Uterus (tissue), 4 donors: ENCODE data around the gene NOSTRIN. TPM values are rescaled to one million over a fixed set of nuclear protein-coding genes. Genes with fewer than 3 reads are reported as not detected.

Experiments used
- DNase-seq, 2 donors: peaks; one replicate each; pipeline ENCODE4 v3.0.0-alpha.2; 2019 to 2020
- H3K27ac ChIP-seq, 2 donors: fragments of 200-600 bp; sonication (generic); 1 replicate in 1 of 2; 2 replicates in 1 of 2; pipeline ENCODE4 v1.5.1; 2016 to 2018
- H3K27me3 ChIP-seq, 2 donors: fragments of 200-600 bp; sonication (generic); one replicate each; pipeline ENCODE4 v1.5.1; 2018 to 2019; ENCODE audit warnings: control low read depth in 1 of 2
- H3K36me3 ChIP-seq, 2 donors: fragments of 200-600 bp; sonication (generic); one replicate each; pipeline ENCODE4 v1.5.1; 2019; ENCODE audit warnings: control low read depth in 1 of 2
- H3K4me1 ChIP-seq, 2 donors: fragments of 200-600 bp; sonication (generic); one replicate each; pipeline ENCODE4 v1.5.1; 2018 to 2019; ENCODE audit warnings: control low read depth in 1 of 2
- H3K4me3 ChIP-seq, 2 donors: fragments of 200-600 bp; sonication (generic); 1 replicate in 1 of 2; 2 replicates in 1 of 2; pipeline ENCODE4 v1.5.1; 2018 to 2019; ENCODE audit warnings: mild to moderate bottlenecking in 1 of 2
- H3K9me3 ChIP-seq, 2 donors: fragments of 200-600 bp; sonication (generic); one replicate each; pipeline ENCODE4 v1.5.1; 2019; ENCODE audit warnings: control low read depth in 1 of 2
- CTCF ChIP-seq, 4 experiments: fragments of 200-600 bp in 2 of 4; fragments of 450-650 bp in 2 of 4; sonication (generic) in 2 of 4; IDR thresholded peaks; one replicate each; pipeline ENCODE4 v1.5.1; 2016 to 2019; ENCODE audit warnings: antibody characterized with exemption in 4 of 4, mild to moderate bottlenecking in 2 of 4, moderate library complexity in 1 of 4
- POLR2A ChIP-seq, 2 donors: fragments of 450-650 bp; IDR thresholded peaks; one replicate each; pipeline ENCODE4 v1.6.1; 2016; ENCODE audit warnings: antibody characterized with exemption in 2 of 2, mild to moderate bottlenecking in 1 of 2, moderate library complexity in 1 of 2
- intact Hi-C: fragments of 100-400 bp; cut with DNase I; formaldehyde crosslinking; loops from one replicate; pipeline ENCODE4 v1.15.1; 2023; ENCODE audit warnings: low total_unique reads
- total RNA-seq, 4 donors: library from RNA; depleted of rRNA in 3 of 4; stranded (reverse); fragments of >200 nt in 3 of 4; gene quantifications; one replicate each; pipeline versions ENCODE4 v1.1.0 to v1.2.4, GENCODE V29; 2014 to 2023
- donor health status: DM: yes; HTN: yes; CAD: no.

The NOSTRIN gene
- total RNA-seq, 4 donors from 2014 or later: 27.5 to 192 (median 147) TPM

GRCh38 chr2:168773128-168773527 lies 29.3 kb upstream of the NOSTRIN start:
- H3K4me1 ChIP-seq: no peaks in the 10 kb centered on the region
- H3K4me3 ChIP-seq: no peak overlapping the region
- TF ChIP-seq CTCF (IDR thresholded peaks at IDR 0.05): no peak
- TF ChIP-seq POLR2A (IDR thresholded peaks at IDR 0.05): no peak
- H3K9me3 ChIP-seq: no peaks in the 10 kb centered on the region
- intact Hi-C loops: no loop called here
- no peak overlapping the region for H3K27ac ChIP-seq
- H3K27me3 ChIP-seq: no peaks in the 10 kb centered on the region
- no peaks in the 10 kb centered on the region for H3K36me3 ChIP-seq
- DNase-seq: no peak

- TF ChIP-seq CTCF (IDR thresholded peaks at IDR 0.05) (peak; percentile 22 to 56 (median 38)), POLR2A (IDR thresholded peaks at IDR 0.05) (no peak)
- H3K27ac ChIP-seq: no peak overlapping the region
- H3K9me3 ChIP-seq: no peaks in the 10 kb centered on the region
- peak; percentile 16 to 41 for DNase-seq
- no peaks in the 10 kb centered on the region for H3K27me3 ChIP-seq
- H3K4me1 ChIP-seq: no peaks in the 10 kb centered on the region
- intact Hi-C loops: no loop called here
- no peak overlapping the region for H3K4me3 ChIP-seq
- H3K36me3 ChIP-seq: no peaks in the 10 kb centered on the region
Observed at GRCh38 chr2:168773719-168774521, 28.5 kb upstream of the NOSTRIN start.

GRCh38 chr2:168775837-168776236 lies 26.6 kb upstream of the NOSTRIN start:
- H3K9me3 ChIP-seq: no peaks in the 10 kb centered on the region
- intact Hi-C loops: no loop called here
- no peaks in the 10 kb centered on the region for H3K27me3 ChIP-seq
- no peak overlapping the region for H3K4me3 ChIP-seq
- no peak overlapping the region for H3K27ac ChIP-seq
- no peak for DNase-seq
- no peaks in the 10 kb centered on the region for H3K4me1 ChIP-seq
- H3K36me3 ChIP-seq: no peaks in the 10 kb centered on the region
- TF ChIP-seq CTCF (IDR thresholded peaks at IDR 0.05) (no peak), POLR2A (IDR thresholded peaks at IDR 0.05) (no peak)

GRCh38 chr2:168780669-168781071 lies 21.8 kb upstream of the NOSTRIN start:
- DNase-seq: no peak
- no peak overlapping the region for H3K27ac ChIP-seq
- no peaks in the 10 kb centered on the region for H3K9me3 ChIP-seq
- no peaks in the 10 kb centered on the region for H3K27me3 ChIP-seq
- H3K36me3 ChIP-seq: no peaks in the 10 kb centered on the region
- H3K4me3 ChIP-seq: no peak overlapping the region
- no peak for TF ChIP-seq POLR2A (IDR thresholded peaks at IDR 0.05)
- TF ChIP-seq CTCF (IDR thresholded peaks at IDR 0.05): no peak
- intact Hi-C loops: no loop called here
- no peaks in the 10 kb centered on the region for H3K4me1 ChIP-seq

- H3K4me3 ChIP-seq: no peak overlapping the region
- no peak overlapping the region for H3K27ac ChIP-seq
- TF ChIP-seq POLR2A (IDR thresholded peaks at IDR 0.05): no peak
- TF ChIP-seq CTCF (IDR thresholded peaks at IDR 0.05): no peak
- intact Hi-C loops: no loop called here
- H3K36me3 ChIP-seq: no peaks in the 10 kb centered on the region
- H3K9me3 ChIP-seq: no peaks in the 10 kb centered on the region
- no peak for DNase-seq
- no peaks in the 10 kb centered on the region for H3K4me1 ChIP-seq
- H3K27me3 ChIP-seq: no peaks in the 10 kb centered on the region
Observed at GRCh38 chr2:168781191-168781817, 21.1 kb upstream of the NOSTRIN start.
